GM12865 (cell line): ENCODE data around the gene C2CD2.

Experiments
- DNase-seq: peaks from one replicate; pipeline ENCODE4 v3.0.0; 2010; ENCODE audit warnings: low read depth
- H3K4me3 ChIP-seq: 2 replicates; pipeline ENCODE4 v1.5.1; 2011; ENCODE audit warnings: mild to moderate bottlenecking, low read depth, low read length, control low read depth
- CTCF ChIP-seq: IDR thresholded peaks from 2 replicates; pipeline ENCODE4 v1.5.1; 2011; ENCODE audit warnings: low read length, control low read depth, low read depth, inconsistent platforms; ENCODE audit not compliant: insufficient read depth; ENCODE audit errors: missing control alignments

Gene C2CD2

GRCh38 chr21:41856572-41856971, 97.2 kb downstream of the C2CD2 start:
- TF ChIP-seq CTCF = no peak
- no peak overlapping the region for H3K4me3 ChIP-seq
- no peak for DNase-seq

- TF ChIP-seq CTCF = no peak
These were observed 99.3 kb downstream of the C2CD2 start for GRCh38 chr21:41854426-41854995.

GRCh38 chr21:41852929-41853320, 100.9 kb downstream of the C2CD2 start:
- TF ChIP-seq CTCF = no peak
- no peak overlapping the region for H3K4me3 ChIP-seq
- DNase-seq = no peak

More at GRCh38 chr21:41854426-41854995, 99.3 kb downstream of the C2CD2 start:
- no peak for DNase-seq
- H3K4me3 ChIP-seq = no peak overlapping the region

GRCh38 chr21:41852151-41852928, 101.5 kb downstream of the C2CD2 start:
- no peak for DNase-seq
- H3K4me3 ChIP-seq = no peak overlapping the region
- TF ChIP-seq CTCF = no peak

GRCh38 chr21:41851090-41851790, 102.6 kb downstream of the C2CD2 start:
- no peak for TF ChIP-seq CTCF
- DNase-seq = no peak
- no peak overlapping the region for H3K4me3 ChIP-seq

- DNase-seq = no peak
- TF ChIP-seq CTCF = no peak
These were observed 103.7 kb downstream of the C2CD2 start for GRCh38 chr21:41850085-41850484.

More at GRCh38 chr21:41850085-41850484, 103.7 kb downstream of the C2CD2 start:
- H3K4me3 ChIP-seq = no peak overlapping the region
